RPMI7951 (cell line): ENCODE results near the gene KCNJ4. TPM values are rescaled to one million over a fixed set of nuclear protein-coding genes. Genes with fewer than 3 reads are reported as not detected.
"Not testable (repeated sequence)": the region's sequence is repeated elsewhere in the genome, so short reads cannot be mapped to it uniquely, and the experiment has no call there.

Experiments
- DNase-seq: peaks from one replicate; pipeline ENCODE4 v3.0.0-alpha.2; 2012; ENCODE audit warnings: low read depth
- total RNA-seq: library from RNA; depleted of rRNA; stranded (reverse); fragments of >200 nt; shearing (Covaris generic); gene quantifications from 2 replicates; pipeline ENCODE4 v1.2.3, GENCODE V29; 2014

The KCNJ4 gene
- total RNA-seq, 1 experiment from 2014 or later, result under 0.01 TPM

- no peak for DNase-seq
Measured at GRCh38 chr22:38471237-38471636, 16.2 kb upstream of the KCNJ4 start.

- DNase-seq, result not testable (repeated sequence)
Measured at GRCh38 chr22:38470179-38470578, 15.2 kb upstream of the KCNJ4 start.

GRCh38 chr22:38469306-38469781, 14.3 kb upstream of the KCNJ4 start:
- DNase-seq, result no peak

GRCh38 chr22:38468443-38469305, 13.7 kb upstream of the KCNJ4 start:
- DNase-seq, result no peak

GRCh38 chr22:38467904-38468442, 13.0 kb upstream of the KCNJ4 start, which contains the start of gene KDELR3:
TSS of gene KDELR3 (plus strand) at chr22:38468096. CDS start at chr22:38468234, 138 bp downstream.
- DNase-seq, result peak; percentile 74

GRCh38 chr22:38467438-38467903, 12.5 kb upstream of the KCNJ4 start:
- DNase-seq, result no peak

- no peak for DNase-seq
Measured at GRCh38 chr22:38465673-38466490, 10.9 kb upstream of the KCNJ4 start.

- DNase-seq, result no peak
Measured at GRCh38 chr22:38464992-38465672, 10.1 kb upstream of the KCNJ4 start.

- DNase-seq, result no peak
Measured at GRCh38 chr22:38462960-38463784, 8.2 kb upstream of the KCNJ4 start.

- DNase-seq, result peak; percentile 75
Measured at GRCh38 chr22:38461414-38462081, 6.5 kb upstream of the KCNJ4 start.

- DNase-seq, result no peak
Measured at GRCh38 chr22:38461057-38461413, 6.0 kb upstream of the KCNJ4 start.

- no peak for DNase-seq
Measured at GRCh38 chr22:38460426-38460840, 5.4 kb upstream of the KCNJ4 start.

GRCh38 chr22:38456841-38457699, 2.1 kb upstream of the KCNJ4 start:
- DNase-seq, result no peak

- no peak for DNase-seq
Measured at GRCh38 chr22:38456272-38456835, 1.4 kb upstream of the KCNJ4 start.

GRCh38 chr22:38455530-38456271, 702 bp upstream of the KCNJ4 start:
- DNase-seq, result no peak

- DNase-seq, result no peak
Measured at GRCh38 chr22:38454353-38455075, 485 bp downstream of the KCNJ4 start.

- no peak for DNase-seq
Measured at GRCh38 chr22:38453996-38454352, 1.0 kb downstream of the KCNJ4 start.
